HG03558 (cell line): ENCODE data around the gene RIPK4.
"Not testable (repeated sequence)": the region's sequence is repeated elsewhere in the genome, so short reads cannot be mapped to it uniquely, and the experiment has no call there.

ENCODE experiments used
- ATAC-seq: cut with Tn5 transposase; IDR thresholded peaks from one replicate; pipeline ENCODE4 v1.9.1; 2021; ENCODE audit warnings: moderate number of reproducible peaks; ENCODE audit not compliant: unreplicated experiment; ENCODE audit errors: extremely low read depth

Gene RIPK4

DNA sequence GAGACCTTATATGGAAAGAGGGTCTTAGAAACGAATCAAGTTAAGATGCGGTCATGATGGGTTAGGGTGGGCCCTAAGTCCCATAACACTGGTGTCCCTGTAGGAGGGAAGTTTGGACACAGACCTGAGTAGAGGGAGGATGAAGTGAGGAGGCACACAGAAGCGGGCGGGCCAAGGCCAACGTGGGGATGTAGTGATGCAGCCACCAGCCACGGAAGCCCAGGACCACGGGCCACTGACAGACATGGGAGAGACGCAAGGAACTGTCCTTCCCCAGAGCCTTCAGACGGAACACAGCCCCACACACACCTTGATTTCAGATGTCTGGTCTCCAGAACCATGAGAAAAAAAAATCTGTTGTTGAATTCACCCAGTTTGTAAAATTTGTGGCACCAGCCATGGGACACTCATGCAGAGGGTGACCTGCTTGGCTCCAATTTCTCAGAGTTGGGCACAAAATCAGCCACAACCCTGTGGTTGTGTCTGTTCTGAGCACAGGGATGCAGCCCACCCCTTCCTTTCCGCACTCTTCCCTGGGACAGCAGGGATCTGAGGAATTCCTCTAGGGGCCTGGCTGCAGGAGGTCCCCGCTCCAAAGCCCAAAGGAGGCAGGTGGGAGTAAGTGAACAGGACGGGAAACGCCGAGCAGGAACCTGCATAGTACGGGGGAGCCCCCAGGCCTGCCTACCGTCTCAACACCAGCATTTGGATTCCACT is 61.1 kb downstream of the RIPK4 start:
- no peak for ATAC-seq

DNA sequence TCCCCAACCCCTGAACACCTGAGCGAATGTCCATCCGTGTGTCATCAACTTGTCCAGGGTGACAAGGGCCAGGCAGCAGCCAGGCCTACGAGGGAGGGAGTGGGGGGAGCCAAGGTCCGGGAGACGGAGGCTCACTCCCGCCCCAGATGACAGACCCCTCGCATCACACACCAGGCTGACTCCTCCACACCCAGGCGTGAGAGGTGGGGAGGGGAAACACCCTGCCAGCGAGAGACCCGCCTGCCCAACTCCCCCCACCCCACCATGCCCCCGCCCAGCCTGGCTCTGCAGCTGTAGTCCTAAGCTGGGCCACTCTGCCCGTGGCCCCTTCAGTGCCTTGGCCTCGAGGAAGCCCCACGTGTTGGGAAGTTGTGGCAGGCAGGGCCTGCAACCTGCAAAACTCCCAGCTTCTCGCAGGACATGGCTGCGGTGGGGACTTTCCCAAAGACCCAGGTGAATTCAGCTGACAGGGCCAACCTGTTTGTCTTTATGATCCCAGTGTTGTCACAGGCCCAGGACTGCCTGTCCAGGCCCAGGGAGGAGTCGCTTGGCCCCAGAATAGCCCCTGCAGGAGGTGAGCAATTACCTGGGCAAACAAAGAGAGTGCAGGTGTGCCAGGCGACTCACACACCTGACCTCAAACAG is 62.9 kb downstream of the RIPK4 start:
- ATAC-seq: no peak

DNA sequence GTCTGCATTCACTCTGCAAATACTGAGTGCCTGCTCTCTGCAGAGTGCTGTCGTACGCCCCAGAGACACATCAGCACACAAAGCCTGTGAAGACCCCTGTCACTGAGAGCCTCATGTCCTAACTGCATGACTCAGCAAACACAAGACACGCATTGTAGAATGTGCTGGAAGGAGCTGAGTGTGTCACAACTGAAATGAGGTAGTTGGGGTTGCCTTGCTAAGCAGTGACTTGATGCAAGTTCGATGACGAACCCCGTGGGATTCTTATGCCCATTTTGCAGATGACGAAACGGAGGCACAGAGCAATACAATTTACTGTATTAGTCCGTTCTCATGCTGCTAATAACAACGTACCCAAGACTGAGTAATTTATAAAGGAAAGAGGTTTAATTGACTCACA is 65.1 kb downstream of the RIPK4 start:
- no peak for ATAC-seq

DNA sequence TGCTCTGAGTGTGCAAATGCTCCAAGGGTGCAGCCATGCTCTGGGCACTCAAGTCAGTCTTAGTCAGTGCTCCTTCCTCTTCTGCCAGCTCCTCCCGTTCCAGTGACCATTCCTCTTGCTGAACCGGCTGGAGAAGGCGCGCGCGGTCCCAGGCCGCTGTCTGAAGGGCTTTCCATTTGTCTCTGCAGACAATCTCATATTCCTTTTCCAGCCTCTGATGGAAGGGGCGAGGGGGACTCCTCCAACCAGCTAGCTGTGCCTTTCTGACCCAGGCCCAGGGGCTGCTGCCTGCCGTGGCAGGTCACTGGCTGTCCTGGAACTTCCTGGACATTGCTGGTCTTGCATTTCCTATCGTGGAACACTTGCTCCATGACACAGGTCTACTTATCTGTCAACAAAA is 67.5 kb downstream of the RIPK4 start:
- no peak for ATAC-seq

DNA sequence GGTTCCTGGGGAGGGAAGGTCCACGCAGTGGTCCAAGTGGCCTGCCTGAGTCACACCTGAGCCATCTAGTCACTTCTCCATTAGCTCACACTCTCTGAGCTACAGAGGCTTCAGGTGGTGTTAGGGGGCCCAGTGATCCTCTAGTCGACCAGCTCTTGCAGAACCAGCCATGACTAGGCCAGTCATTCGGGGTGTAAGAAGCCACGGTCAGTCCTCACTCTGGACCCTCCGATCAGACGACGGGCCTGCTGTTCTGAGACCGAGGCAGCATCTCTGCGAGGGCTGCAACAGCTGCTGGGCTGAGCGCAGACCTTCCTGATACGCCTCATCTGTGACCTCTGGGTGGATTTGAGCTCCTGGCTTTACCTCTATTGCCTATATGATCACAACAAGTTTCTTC is 68.8 kb downstream of the RIPK4 start:
- no peak for ATAC-seq

DNA sequence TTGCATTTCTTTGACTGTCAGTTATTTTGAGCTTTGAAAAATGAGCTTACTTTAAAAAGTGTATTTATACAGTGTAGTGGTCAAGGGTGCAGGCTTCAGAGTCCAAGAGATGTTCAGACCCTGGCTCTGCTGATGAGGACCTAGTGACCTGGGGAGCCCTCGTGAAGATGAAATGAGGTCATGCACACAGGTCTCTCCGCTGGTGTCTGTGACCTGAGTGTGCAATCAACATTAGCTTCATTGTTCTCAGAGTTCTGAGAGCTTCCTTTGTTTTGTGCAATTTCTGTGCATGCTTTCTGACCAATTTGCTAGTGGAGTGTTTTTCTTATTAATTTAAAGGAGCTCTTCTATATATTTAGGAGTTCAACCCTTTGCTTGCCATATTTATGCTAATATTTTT is 71.3 kb downstream of the RIPK4 start:
- ATAC-seq: no peak

DNA sequence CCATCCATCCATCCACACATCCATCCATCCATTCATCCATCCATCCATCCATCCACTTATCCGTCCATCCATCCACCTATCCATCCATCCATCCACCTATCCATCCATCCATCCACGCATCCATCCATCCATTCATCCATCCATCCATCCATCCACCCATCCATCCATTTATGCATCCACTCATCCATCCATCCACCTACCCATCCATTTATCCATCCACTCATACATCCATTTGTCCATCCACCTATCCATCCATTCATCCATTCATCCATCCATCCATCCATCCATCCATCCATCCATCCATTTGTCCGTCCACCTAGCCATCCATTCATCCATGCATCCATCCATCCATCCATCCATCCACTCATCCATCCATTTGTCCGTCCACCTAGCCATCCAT is 72.8 kb downstream of the RIPK4 start:
- not testable (repeated sequence) for ATAC-seq

DNA sequence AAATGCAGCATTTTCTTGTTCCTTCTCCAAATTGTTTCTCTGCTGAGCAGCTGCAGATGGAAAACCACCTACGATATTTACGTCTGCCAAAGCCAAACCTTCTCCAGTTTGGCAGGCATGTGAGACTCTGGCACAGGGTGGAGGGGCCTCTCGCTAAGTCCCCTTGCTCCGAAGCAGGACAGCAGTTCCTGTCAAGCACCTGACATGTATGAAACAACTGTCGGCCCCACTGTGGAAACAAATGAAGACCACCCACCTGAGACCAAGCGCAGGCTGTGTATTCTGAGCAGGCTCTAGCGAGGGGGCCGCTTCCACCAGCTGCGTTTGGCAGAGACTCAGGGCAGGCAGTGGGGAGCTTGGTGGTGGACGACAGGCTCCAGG is 74.7 kb downstream of the RIPK4 start:
- no peak for ATAC-seq

DNA sequence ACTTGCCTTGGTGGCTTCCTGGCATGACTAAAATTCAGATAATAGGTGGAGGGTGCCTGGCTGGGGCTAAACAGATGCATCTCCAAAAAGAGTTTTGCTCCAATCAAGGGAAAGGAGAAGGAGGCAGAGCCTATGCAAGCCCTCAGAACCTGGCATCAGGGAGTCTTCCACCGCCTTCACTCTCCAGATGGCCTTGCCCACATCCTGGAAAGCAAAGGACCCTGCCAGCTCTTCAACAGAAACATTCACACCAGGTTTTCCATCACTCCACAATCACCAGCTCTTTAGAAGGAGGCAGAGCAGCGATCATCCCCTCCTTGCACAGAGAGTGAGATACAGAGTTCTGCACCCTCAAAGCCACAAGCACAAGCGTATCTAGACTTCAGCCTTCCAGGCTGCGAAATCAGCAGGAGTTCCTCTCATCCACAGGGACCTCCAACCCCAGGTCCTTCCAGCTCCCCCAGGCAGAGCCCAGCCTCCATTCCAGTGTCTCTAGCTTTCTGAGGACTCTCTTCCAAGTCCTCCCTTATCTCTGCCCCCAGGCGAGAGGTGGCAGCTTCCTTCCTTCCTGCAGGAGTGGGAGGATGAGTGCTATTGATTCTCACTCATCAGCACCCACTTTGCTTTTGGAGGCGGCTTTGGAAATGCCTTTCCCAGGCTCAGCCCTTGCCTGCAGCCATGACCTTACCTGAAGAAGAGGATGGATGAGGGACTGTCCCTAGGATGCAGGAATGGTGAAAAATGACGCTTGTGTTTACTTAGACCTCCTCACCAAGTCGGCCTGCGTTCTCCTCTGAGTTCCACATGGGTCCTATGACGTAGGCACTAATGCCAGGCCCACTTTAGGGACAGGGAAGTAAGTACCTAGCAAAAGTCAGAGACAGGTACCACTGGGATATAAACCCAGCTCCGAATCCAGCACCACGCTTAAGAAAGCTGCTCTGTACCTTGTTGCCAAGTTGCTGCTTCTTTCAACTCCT is 75.4 kb downstream of the RIPK4 start:
- no peak for ATAC-seq
